ENCODE results near the gene ANKRD13A.

ANKRD13A gene

DNA sequence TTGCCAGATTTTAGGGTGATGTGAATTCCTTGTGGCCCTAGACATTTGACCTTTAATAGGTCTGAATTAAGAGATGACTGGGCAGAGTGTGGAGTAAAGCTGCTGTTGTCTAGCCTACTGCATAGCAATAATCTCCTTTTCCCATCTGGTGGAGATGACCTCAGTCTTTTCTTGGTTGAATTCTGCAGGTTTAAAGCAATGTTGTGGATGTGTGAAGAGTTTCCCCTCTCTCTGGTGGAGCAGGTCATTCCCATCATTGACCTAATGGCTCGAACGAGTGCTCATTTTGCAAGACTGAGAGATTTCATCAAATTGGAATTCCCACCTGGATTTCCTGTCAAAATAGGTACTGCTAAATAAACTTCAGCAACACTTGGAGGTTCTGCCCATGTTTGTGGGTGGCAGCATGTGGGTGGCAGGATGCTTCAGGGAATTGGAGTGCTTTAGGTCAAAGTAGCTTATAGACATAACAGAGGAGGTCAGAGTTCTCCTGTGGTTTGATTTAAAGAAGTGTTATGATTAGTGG is 30.1 kb downstream of the ANKRD13A start:
- no peak for DNase-seq (ENCODE audit: low read depth)
- H3K4me3 ChIP-seq (ENCODE audit: low read depth, low read length), result no peak overlapping the region

DNA sequence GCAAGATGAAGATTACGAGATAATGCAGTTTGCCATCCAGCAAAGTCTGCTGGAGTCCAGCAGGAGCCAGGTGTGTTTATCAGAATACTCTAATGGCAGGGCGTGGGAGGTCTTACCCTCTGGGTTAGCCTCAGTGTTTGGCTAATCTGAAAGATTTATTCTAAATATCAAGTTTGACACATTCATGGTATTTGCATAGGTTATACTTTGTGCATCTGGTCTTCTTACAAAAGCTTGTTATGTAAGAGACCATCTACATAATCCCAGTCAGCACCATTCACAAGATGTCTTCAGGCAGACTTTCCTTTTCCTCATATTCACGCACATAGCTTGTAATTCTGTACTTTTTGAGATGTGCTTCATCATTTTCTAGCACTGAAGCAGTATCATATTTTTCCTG is 34.7 kb downstream of the ANKRD13A start:
- TF ChIP-seq, protein P1, sequence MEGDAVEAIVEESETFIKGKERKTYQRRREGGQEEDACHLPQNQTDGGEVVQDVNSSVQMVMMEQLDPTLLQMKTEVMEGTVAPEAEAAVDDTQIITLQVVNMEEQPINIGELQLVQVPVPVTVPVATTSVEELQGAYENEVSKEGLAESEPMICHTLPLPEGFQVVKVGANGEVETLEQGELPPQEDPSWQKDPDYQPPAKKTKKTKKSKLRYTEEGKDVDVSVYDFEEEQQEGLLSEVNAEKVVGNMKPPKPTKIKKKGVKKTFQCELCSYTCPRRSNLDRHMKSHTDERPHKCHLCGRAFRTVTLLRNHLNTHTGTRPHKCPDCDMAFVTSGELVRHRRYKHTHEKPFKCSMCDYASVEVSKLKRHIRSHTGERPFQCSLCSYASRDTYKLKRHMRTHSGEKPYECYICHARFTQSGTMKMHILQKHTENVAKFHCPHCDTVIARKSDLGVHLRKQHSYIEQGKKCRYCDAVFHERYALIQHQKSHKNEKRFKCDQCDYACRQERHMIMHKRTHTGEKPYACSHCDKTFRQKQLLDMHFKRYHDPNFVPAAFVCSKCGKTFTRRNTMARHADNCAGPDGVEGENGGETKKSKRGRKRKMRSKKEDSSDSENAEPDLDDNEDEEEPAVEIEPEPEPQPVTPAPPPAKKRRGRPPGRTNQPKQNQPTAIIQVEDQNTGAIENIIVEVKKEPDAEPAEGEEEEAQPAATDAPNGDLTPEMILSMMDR (IDR thresholded peaks at IDR 0.05; ENCODE audit: low read depth, low read length, missing control alignments), result no peak
- no peak for DNase-seq (ENCODE audit: low read depth)
- H3K4me3 ChIP-seq (ENCODE audit: low read depth, low read length), result no peak overlapping the region

More for the DNA sequence above, 30.1 kb downstream of the ANKRD13A start:
- TF ChIP-seq, protein P1 (IDR thresholded peaks at IDR 0.05; ENCODE audit: low read depth, low read length, missing control alignments), result no peak

DNA sequence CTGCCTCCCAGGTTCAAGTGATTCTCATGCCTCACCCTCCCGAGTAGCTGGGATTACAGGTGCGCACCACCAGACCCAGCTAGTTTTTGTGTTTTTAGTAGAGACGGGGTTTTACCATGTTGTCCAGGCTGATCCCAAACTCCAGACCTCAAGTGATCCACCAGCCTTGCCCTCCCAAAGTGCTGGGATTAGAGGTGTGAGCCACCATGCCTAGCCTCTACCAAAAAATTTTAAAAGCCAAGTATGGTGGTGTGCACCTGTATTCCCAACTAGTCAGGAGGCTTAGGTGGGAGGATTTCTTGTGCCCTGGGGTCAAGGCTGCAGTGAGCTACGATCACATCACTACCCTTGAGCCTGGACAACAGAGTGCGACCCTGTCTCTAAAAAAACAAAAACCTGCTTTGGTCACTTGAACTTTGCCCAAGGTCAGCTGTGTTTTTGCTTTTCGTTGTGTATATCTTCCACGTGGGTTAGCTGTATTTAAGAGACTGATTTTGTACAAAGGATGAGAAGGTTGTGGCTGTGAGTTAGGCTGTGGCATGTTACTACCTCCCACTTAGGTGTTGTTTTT is 36.4 kb downstream of the ANKRD13A start:
- TF ChIP-seq, protein P1 (IDR thresholded peaks at IDR 0.05; ENCODE audit: low read depth, low read length, missing control alignments), result no peak
- no peak for DNase-seq (ENCODE audit: low read depth)
- no peak overlapping the region for H3K4me3 ChIP-seq (ENCODE audit: low read depth, low read length)

DNA sequence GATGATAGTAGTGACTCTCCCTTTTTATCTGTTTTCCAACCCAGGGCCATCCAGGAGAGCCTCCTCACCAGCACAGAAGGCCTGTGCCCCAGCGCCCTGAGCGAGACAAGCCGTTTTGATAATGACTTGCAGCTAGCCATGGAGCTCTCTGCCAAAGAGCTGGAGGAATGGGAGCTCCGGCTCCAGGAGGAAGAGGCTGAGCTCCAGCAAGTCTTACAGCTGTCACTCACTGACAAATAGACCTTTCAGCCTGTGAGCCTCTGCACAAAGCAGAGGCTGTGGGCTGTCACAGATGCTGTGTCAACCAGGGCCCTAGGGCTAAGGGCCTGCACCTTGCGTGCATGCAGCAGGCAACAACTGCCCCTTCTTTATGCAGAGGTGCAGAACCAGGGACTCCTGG is 38.1 kb downstream of the ANKRD13A start:
- DNase-seq (ENCODE audit: low read depth), result no peak
- H3K4me3 ChIP-seq (ENCODE audit: low read depth, low read length), result no peak overlapping the region
- TF ChIP-seq, protein P1 (IDR thresholded peaks at IDR 0.05; ENCODE audit: low read depth, low read length, missing control alignments), result no peak

DNA sequence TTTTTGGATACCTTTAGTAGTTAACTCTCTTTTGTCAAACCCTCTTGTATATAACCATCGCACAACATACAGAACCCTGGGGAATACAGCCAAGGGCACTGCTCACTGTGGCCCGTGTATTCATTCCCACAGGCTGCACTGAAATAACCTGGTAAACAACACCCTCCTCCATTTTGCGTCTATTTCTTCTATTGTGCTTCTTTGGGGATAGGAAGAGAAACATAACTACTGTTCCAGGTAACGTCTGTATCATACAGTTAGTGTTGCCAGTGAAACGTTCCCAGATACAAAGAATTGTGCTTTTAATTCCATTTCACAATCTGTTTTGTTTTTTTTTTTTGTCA is 39.5 kb downstream of the ANKRD13A start:
- DNase-seq (ENCODE audit: low read depth), result no peak
- TF ChIP-seq, protein P1 (IDR thresholded peaks at IDR 0.05; ENCODE audit: low read depth, low read length, missing control alignments), result no peak
- no peak overlapping the region for H3K4me3 ChIP-seq (ENCODE audit: low read depth, low read length)

DNA sequence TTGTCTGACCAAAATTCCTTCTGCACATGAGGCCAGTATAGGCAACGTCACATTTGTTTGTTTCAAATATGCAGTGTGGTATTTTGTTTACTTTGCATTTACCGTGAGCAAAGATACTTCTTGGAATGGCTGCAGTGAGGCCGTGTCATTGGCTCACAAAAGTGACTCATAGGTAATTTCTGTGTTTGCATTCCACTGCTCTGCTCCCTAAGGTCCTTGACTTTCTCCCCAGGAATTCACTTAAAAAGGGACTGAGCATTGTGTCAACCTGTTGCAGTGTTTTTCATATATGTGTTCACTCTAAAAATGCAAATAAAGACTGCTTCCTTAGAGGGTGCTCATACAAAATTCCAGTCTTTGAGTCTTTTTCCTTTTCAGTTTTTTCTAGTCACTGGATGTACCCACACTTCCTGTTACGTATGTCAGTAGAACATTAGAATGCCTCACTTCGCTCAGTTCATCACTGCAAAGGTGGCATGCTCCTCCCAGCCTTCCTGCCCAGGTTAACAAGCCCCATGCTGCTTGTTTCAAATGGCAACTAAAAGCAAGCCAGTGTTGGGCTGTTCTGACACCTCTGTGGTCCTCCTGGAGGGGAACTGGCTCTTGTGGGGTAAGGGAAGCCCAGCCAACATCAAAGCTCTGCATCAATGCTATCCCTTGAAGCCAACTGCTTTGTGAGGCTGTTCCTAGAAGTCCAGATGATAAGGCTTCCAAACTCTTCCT is 40.0 kb downstream of the ANKRD13A start:
- DNase-seq (ENCODE audit: low read depth), result no peak
- TF ChIP-seq, protein P1 (IDR thresholded peaks at IDR 0.05; ENCODE audit: low read depth, low read length, missing control alignments), result no peak
- H3K4me3 ChIP-seq (ENCODE audit: low read depth, low read length), result no peak overlapping the region

All from GM12864 (cell line).